Astrocyte of the cerebellum (primary cell): Measurements from ENCODE around the gene LIPE.

ENCODE experiments used
- DNase-seq: peaks from one replicate; pipeline ENCODE4 v3.0.0-alpha.2; 2011; ENCODE audit warnings: low read depth
- H3K4me3 ChIP-seq: 2 replicates; pipeline ENCODE4 v1.5.1; 2011; ENCODE audit warnings: mild to moderate bottlenecking, low read depth, low read length, moderate library complexity
- CTCF ChIP-seq: IDR thresholded peaks from 2 replicates; pipeline ENCODE4 v1.5.1; 2012; ENCODE audit warnings: low read length, low read depth, moderate library complexity, mild to moderate bottlenecking; ENCODE audit errors: missing control alignments
- in situ Hi-C: cut with HindIII; loops from 2 replicates; pipeline ENCODE4 v1.10.0; 2017; ENCODE audit warnings: low sequenced_read_pairs

Gene LIPE

GRCh38 chr19:42433503-42434260 lies 6.5 kb upstream of the LIPE start:
- in situ Hi-C loops, result no loop called here
- H3K4me3 ChIP-seq, result no peak overlapping the region
- no peak for DNase-seq
- TF ChIP-seq CTCF, result peak; percentile 60

GRCh38 chr19:42431486-42431885 lies 4.3 kb upstream of the LIPE start:
- no peak overlapping the region for H3K4me3 ChIP-seq
- TF ChIP-seq CTCF, result no peak
- no peak for DNase-seq
- in situ Hi-C loops, result no loop called here

GRCh38 chr19:42428676-42429075 lies 1.5 kb upstream of the LIPE start:
- in situ Hi-C loops, result no loop called here
- no peak for TF ChIP-seq CTCF
- no peak for DNase-seq
- no peak overlapping the region for H3K4me3 ChIP-seq

- no peak for DNase-seq
- in situ Hi-C loops, result no loop called here
- H3K4me3 ChIP-seq, result no peak overlapping the region
- no peak for TF ChIP-seq CTCF
Observed at GRCh38 chr19:42426643-42427042, 545 bp downstream of the LIPE start.

GRCh38 chr19:42424712-42425131 lies 2.5 kb downstream of the LIPE start:
- no peak overlapping the region for H3K4me3 ChIP-seq
- in situ Hi-C loops, result no loop called here
- no peak for DNase-seq
- TF ChIP-seq CTCF, result peak; percentile 5

GRCh38 chr19:42424345-42424707 lies 2.9 kb downstream of the LIPE start:
- TF ChIP-seq CTCF, result no peak
- no peak overlapping the region for H3K4me3 ChIP-seq
- in situ Hi-C loops, result no loop called here
- DNase-seq, result no peak
